HG02678 (cell line): ENCODE results near the gene ATP2B3.

ENCODE experiments used
- ATAC-seq: cut with Tn5 transposase; IDR thresholded peaks from one replicate; pipeline ENCODE4 v1.9.1; 2021; ENCODE audit warnings: mild to moderate bottlenecking, moderate library complexity; ENCODE audit not compliant: unreplicated experiment

The ATP2B3 gene

DNA sequence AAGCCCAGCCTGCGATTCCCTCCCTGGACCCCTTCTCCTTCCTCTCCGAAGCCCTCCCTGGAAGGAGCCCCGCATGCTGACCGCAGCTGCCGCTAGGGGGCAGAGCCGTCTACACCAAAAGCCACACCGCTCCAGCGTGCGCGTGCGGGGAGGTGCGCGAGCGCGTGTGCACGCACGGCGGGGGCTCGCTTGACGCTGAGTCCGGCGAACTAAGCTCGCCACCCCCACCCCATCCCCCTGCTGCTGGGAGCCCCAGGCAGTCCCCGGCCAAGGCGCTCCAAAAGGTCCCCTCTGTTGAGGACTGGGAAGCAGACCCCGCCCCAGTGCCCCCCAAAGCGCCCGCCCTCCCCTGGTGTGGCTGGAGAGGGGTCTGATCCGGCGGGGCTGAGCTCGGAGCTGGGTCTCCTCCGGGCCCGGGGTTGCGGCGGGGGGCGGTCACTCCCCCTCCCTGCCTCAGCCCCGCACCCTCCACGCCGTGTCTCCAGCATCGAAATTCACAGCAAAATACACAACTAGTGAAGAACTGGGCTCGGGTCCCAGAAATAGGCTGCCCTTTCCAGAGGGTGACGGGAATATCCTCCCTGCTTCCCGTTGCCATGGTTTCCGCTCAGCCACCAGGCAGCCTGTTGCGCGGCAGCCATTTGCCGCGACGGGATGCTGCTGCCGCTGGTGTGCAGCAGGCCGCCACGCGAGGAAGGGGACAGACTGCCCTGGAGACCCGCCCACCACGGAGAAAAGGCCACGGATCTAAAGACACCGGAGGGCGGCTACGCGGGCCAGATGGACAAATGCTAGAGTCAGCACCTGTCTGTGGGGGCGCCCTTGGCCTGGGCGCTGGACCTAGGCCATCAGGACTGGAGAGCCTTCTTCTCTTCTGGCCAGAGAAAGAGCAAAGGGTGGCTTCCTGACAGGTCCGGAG lies 92.7 kb downstream of the ATP2B3 start:
- ATAC-seq, result peak; percentile 77

DNA sequence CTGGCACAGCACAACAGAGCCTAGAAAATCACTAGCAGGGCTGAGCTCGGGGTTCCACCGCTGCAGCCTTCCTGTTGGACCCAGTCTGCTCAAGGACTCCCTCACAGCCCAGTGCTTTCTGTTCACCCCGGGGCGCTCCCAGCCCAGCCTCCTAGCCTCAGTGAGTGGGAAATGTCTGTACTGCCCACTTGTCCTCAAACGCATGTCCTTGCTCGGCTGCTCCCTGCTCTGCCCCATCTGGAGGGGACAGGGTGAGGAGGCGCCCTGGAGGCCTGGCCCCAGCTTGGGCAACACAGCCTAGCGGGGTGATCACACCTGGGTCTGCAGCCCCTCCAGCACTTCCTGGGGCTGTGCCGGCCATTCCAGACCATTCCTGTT lies 93.4 kb downstream of the ATP2B3 start:
- no peak for ATAC-seq

DNA sequence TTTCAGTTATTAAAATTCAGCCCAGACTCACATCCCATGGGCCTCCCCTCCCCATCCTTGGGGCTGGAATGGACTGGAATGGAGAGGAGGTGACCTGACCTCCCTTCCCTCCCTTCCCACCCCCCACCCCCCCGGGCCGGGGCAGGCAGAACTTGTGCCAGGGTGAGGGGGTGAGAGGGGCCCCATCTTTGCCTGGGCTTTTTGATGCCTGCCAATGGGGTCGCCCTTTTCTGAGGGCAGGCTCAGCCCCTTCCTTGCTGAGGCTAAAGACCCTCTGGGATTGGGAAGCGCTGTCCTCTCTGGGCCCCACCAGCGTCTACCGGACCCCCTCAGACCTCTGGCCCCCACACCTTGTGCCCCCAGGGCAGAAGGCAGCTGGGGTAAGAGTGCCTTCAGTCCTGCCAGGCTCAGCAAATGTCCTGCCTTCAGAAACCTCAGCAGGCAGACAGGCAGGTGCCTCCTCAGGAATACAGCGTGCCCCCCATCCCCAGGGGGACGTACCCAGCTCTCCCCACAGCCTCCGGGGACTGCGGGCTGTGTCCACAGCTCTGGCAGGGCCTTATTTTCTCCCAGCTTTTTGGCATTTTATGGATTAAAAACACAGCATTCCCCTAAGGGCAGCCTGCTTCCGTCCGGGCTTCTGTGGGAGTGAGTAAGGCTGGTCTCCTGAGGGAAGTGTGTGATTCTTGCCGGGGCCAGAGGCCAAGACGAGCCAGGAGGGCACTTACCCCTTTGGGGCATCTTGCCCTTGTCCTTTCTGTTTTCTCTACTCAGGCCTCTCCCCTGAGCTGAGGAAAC lies 94.1 kb downstream of the ATP2B3 start:
- ATAC-seq, result no peak

DNA sequence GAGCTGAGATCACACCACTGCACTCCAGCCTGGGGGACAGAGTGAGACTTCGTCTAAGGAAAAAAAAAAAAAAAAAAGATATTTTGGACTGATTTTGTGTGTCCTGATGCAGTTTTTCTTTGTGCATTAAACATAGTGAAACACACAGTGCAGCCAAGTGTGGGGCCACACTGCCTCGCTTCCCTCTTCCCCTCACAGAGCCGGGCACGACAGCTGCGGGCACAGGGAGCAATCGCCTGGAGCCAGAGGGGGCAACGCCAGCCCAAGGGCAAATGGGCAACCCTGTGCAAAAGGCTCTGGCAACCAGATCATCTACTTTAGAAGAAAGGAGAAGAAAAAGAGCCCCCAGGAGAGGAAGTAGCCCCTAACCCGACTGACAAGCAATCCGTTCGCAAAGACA lies 95.0 kb downstream of the ATP2B3 start:
- ATAC-seq, result no peak

DNA sequence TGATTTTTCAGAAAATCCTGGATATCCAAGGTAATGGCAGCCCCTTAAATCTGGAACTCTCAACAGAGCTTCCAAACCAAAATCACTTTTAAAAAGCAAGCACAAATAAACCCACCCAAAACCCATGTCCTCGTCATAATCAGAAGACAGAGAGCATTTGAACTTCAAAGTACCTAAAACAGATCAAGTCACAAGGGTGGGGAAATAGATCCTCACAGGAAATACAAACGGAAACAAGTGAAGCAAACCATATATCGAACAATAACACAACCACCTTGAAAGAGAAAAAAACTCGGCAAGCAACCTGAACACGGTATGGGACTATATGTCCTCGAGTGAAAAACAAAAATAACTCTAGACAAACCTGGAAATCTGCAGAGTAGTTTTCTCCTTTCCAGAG lies 97.4 kb downstream of the ATP2B3 start:
- no peak for ATAC-seq

DNA sequence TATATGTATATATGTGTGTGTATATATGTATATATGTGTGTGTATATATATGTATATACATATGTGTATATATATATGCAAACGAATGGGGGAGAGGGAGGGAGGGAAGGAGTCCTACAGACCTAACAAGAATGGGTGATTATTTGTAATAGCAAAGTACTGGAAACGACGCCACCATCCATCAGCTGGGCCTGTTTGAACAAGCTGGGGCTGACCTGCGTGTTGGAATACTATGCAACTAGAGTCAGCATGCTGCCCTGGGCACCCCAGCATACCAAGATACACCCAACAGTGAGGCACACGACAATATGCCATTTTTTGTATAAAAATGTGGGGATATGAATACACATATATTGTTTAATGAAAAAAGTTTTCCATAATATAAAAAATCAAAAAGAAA lies 103.1 kb downstream of the ATP2B3 start:
- ATAC-seq, result no peak

DNA sequence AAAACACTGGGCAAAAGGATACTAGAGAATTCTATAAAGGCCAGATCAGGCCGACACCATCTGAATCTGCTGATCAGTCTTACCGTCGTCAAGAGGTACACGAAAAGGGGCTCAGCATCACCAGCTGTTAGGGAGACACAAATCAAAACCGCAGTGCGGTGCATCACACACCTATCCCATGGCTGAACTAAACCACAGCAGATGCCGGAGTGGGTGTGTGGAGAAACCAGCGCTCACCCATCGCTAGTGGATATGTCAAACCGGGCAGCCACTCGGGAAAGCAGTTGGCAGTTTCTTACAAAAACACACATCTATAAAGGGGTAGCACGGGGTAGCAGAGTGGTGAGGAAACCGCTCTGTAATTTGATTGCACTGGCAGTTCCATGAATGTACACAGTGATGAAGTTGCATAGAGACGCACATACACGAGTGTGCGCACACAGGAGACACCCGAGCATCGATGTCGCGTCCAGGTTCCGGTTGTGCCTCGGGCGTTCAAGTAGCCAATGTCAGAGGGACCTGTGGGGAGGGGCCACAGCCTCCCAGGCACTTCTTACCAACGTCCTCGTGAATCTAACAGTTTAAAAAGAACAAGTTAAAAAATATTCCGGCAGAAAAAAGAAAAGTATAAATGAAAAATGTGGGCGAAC lies 104.6 kb downstream of the ATP2B3 start:
- ATAC-seq, result no peak

DNA sequence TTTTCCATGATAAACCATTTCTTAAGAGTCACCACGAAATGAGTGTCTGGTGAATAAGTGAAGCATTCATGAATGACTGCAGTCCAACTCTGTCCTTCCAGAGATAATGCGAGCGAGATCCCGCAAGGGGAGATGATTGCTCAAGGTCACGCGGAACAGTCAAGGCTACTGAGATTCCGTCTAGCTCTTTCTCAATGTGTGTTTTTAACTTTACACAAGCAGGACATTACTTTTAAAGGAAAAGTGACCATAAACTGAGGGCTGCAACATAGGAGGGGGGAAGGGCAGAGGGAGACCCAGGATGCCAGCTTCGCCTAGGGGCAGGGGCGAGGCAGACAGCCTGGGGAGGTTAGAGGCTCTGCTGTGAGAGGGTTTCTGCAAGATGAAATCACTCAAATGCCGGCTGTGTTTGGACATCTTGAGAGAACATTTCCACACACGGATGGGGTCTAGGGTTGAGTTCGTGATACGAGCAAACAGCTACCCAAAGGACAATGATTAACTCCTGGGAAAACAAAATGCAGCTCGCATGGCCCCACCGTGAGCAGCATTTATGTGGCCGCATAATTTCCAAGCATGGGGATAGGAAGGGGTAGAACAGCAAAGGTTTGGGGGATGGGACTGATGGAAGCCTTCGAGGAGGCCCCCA lies 105.3 kb downstream of the ATP2B3 start:
- no peak for ATAC-seq

DNA sequence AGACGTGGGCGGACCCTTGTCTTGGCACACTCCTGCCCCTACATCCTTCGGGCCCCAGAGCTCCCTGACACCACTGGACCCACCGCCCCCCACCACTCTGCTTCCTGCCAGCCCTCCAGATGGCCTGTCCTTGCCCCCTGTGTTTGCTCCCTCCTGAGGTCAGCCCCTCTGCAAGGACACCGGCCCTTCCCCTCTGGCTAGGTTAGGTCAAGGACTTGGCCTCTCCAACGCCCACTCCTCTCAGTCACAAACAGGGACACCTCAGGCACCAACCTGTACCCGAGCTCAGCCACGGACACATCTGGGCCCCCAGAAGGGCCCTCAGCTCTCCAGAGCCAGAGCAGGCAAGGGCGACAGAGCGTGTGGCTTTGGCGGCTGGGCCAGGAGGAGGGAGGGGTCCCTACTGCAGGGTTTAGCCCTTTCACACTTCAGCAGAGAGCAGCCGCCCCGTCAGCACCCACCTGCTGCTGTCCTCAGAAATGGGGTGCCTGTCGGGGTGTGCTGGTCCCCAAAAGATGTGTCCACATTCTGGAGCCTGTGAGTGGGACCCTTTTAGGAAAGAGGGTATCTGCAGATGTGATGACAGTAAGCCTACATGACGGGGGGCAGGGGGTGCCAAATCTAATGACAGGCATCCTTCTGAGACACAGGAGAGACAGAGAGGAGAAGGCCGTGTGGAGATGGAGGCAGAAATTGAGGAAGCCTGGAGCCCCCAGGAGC lies 106.0 kb downstream of the ATP2B3 start:
- no peak for ATAC-seq

DNA sequence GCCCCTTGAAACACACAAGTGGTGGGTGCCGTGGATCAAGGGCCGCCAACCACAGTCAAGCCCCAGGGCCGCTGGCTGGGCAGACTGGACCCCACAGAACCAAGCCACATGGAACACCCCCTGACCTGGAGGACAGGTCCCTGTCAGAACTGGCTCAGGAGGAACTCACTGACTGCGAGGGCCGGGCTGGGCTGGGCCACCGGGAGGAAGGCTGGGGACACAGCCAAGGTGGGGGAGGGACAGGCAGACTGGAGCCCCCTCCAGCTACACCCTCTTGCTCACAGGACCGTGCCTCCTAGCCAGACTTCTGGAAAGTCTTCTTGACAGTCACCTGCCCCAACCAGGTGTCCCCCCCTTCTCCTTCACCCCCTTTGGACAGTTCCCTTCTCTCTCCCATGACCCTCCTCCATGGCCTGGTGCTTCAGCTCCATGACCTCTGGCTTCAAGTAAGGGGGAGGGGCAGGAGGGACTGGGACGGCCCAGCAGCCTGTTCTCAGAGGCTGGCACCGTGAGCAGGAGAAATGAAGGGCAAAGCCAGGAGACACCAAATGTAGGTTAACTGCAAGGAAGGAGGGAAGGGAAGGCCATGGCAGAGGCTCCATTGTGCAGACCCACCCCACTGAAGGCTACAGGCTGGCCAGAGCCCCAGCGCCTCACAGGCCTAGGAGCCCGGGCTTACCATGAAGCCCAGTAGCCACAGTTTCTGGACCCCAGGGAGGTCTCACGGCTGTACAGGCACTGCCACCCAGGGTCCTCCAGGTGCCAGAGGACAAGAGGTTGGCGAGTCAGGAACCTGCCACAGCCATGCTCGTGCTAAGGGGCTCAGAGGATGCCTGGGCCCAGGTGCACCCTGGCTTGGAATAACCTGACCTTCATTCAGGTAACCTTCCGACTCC lies 107.0 kb downstream of the ATP2B3 start:
- ATAC-seq, result no peak

DNA sequence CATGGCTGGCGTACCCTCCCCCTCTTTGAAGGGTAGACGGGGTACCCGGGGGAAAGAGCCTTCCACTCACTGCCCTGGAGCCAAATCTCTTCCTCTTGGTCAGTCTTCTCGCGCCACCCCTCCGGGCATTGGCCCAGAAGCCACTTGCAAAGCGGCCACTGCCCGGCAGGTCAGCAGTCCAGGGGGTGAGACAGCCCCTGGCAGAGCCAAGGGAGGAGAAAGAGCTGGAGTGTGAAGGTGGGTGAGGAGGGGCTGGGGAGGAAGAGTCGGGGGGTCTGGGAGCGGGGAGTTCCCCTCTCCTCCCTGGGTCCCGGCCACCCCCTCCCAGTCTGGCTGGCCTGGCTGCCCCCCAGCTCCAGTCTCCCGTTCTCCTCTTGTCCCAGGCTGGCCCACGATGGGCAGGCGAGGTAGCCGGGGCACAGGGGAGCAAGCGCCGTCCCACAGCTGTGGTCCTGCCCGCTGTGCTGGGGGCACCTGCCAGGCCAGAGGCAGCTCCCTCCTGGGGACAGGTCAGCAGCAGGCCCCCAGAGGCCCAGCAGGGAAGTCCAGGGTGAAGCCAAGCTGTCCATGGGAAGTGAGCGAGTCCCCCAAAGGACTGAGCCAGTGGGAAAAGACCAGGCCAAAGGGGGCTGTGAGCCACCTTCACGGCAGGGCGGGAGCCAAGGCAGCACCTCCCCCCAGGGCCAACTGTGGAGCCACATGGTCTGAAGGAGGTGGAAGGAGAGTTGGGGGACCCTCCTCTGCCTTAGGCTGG lies 108.0 kb downstream of the ATP2B3 start:
- no peak for ATAC-seq

DNA sequence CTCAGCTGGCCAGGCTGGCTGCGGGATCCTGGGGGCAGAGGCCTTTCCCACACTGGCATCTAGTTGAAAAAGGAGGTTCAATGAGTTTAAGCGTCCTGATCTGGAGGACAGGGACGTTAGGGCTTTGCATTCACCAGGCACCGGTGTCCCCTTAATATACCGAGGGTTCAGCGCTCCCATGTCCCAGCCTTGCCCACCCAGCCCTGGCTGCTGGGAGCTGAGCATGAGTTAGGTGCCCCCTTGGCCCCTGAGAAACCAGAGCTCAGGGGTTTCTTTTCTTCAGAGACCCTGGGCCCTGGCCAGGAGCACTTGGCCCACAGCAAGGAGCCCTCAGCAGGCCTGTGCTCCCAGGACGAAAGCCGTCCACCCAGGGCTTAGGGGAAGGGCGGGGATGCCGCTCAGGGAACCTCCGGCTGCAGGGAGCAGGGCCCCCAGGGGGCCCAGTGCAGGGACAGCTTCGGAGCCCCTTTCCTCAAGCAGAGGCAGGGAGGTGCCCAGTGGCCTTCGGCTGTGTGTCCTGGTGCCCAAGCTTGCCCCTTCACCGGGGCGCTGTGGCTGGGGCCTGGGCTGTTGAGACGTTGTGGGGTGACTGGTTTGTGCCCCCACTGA lies 108.7 kb downstream of the ATP2B3 start:
- ATAC-seq, result no peak

DNA sequence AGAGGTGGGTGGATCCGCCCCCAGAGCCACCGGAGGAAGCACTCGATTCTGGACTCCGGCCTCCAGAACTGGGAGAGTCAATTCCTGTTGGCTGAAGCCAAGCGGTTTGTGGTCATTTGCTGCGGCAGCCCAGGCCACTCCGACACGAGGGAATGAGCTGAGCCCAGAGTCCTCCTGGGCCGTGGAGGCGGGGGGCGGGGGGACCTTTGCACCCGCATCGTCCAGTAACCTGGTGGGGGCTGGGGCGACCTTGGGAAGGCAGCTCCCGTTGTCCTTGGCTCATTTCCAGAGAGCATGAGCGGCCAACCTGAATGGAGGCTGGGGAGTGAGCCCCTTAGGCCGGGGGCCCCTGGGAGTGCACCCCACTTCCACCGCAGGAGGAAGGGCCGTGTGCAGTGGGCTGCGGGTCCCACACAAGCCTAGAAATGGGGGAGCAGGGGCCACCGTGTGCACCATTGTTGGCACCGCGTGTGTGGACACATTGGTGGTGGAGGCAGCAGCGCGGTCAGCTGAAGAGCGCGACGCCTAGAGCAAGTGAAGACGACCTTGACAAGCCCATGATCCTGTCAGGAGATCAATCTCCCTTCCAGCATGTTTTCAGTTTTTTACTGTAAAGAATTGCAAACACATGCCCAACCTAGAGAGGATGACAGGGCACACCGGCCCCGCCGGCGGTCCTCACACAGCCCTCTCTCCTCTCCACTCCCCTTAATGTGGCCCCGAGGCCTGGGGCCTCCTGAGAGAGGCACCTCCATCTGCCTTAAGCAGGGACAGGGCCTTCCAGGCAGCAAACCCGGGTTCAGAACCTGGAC lies 109.6 kb downstream of the ATP2B3 start:
- no peak for ATAC-seq

DNA sequence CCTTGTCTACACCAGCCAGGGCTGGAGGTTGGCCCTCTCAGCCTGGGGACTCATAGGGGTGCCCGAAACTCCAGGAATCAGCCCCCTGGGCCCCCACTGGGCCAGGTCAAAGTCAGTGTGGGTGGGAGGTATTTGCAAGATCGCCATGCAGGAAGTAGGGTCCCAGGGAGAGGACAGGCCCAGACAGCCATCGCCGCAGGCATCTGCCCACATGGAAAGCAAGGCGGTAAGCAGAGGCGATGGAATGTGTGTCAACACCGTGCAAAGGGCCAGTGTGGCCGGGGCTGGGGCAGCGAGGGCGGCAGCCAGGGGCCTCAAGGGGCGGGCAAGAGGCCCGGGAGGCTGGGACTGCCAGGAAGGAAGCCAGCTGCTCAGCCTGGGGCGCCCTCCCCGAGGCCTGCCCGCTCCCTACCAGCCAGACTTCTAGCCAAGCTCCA lies 110.3 kb downstream of the ATP2B3 start:
- ATAC-seq, result no peak

DNA sequence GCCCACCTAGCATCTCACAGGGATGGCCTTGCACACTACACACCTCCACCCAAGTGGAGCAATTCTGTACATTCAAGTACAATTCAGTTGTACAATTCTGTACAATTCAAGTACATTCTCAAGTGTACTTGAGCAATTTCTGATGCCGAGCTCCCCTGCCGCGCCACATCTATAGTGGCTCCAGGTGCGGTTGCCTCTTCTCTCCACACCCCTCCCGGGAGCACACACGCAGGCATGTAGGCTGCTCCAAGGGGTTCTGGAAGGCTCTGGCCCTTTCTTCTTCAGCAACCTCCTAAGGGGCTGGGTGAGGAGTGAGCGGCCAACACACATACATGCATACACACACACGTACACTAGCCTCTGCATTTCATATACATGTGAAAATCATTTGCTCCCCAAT lies 110.7 kb downstream of the ATP2B3 start:
- no peak for ATAC-seq

DNA sequence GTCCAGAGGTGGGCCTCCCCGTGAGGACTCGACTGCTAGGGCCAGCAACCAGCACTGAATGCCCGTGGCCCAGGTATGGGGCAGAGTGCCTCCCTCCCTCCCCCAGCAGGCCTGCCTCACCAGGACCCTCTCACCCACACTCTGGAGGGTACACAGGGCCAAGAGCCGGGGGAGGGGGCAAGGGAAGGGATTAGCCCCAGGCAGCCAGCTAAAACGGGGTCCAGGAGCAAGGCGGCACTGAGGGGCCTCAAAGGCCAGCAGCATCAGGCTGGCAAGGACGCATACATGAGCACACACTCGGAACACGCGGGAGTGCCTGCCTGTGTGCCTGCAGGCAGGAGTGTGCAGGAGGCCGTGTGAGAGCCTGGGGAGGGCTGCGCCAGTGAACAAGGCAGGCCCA lies 111.2 kb downstream of the ATP2B3 start:
- ATAC-seq, result no peak

DNA sequence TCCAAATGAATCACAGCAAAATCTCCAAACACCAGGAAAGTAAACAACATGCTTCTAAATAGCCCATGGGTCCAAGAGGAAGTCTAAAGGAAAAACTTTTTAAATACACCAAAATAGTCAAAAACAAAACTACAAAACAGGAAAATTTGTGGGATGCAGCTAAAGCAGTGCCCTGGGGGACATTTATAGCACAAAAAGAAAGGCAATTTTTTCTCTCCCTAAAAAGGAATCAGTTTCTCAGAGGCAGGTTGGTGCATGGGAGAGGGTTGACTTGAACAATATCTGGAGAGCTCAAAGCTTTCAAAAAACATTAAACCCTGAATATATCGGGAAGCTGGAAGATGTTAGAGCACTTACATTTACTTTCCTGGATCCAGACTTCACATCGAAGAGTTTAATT lies 113.9 kb downstream of the ATP2B3 start:
- no peak for ATAC-seq
